Astrocyte (in vitro differentiated cells and primary cell): ENCODE measurements around the gene LAMC1.

Experiments
- EZH2 ChIP-seq: IDR thresholded peaks from 2 replicates; pipeline ENCODE4 v1.6.1; 2012; ENCODE audit warnings: mild to moderate bottlenecking, low read length, inconsistent platforms; ENCODE audit not compliant: insufficient read depth
- TF ChIP-seq, protein P1 (sequence below): IDR thresholded peaks from 2 replicates; pipeline ENCODE4 v1.5.1; 2011; ENCODE audit warnings: low read depth, mild to moderate bottlenecking, inconsistent platforms, low read length, moderate library complexity; ENCODE audit not compliant: insufficient read depth

DNA sequence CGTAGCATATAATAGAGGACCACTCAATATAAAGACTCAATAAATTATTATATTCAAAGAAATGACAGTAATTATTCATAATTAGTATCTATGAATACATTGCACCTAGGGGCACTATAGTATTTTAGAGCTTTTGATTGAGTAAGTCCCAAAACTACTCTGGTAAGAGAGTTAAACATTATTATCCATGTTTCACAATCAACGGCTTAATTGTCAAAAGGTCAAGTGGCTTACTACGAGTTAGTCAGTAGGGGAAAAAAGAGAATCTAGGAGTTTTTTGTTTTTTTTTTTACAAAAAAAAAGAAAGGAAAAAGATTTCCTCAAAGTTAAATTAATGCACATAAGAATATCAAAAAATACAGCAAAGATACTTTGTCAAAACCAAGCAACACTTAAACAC, 20.4 kb upstream of the LAMC1 start:
- TF ChIP-seq, protein P1, sequence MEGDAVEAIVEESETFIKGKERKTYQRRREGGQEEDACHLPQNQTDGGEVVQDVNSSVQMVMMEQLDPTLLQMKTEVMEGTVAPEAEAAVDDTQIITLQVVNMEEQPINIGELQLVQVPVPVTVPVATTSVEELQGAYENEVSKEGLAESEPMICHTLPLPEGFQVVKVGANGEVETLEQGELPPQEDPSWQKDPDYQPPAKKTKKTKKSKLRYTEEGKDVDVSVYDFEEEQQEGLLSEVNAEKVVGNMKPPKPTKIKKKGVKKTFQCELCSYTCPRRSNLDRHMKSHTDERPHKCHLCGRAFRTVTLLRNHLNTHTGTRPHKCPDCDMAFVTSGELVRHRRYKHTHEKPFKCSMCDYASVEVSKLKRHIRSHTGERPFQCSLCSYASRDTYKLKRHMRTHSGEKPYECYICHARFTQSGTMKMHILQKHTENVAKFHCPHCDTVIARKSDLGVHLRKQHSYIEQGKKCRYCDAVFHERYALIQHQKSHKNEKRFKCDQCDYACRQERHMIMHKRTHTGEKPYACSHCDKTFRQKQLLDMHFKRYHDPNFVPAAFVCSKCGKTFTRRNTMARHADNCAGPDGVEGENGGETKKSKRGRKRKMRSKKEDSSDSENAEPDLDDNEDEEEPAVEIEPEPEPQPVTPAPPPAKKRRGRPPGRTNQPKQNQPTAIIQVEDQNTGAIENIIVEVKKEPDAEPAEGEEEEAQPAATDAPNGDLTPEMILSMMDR: no peak
- no peak for TF ChIP-seq EZH2
